IMR-90 (cell line): ENCODE measurements around the gene ARID4B. TPM values are rescaled to one million over a fixed set of nuclear protein-coding genes. Genes with fewer than 3 reads are reported as not detected.

Experiments
- ATAC-seq: fragments of 200-7000 bp; cut with Tn5 transposase; 2 replicates; pipeline ENCODE4 v1.9.1; 2020; ENCODE audit warnings: low read depth, mild to moderate bottlenecking, moderate library complexity
- BruUV-seq: library from RNA; stranded (reverse); fragments of 400-500 nt; replicated peaks from 2 replicates; lab custom pipeline; 2021; lab: Mats Ljungman, UMichigan
- CTCF ChIA-PET: fragments of 300-600 bp; formaldehyde crosslinking; extraction: SDS; loops from one replicate; lab custom pipeline; 2021; ENCODE audit warnings: antibody characterized with exemption; lab: Yijun Ruan, JAX
- POLR2A ChIA-PET: fragments of 300-600 bp; sonication (Branson Sonifier 250); formaldehyde crosslinking; loops from one replicate; lab custom pipeline; 2022; ENCODE audit warnings: antibody characterized with exemption; ENCODE audit not compliant: unreplicated experiment; lab: Charles Lee
- DNase-seq: peaks from one replicate; pipeline ENCODE4 v3.0.0; 2013
- H2AFZ ChIP-seq: replicated peaks from 2 replicates; pipeline ENCODE3; 2013; ENCODE audit warnings: low read length, mild to moderate bottlenecking; ENCODE audit not compliant: poor library complexity
- H2AK5ac ChIP-seq: 2 replicates; pipeline ENCODE4 v1.6.1; 2013; ENCODE audit warnings: low read depth, low read length, inconsistent platforms
- H2AK9ac ChIP-seq: replicated peaks from 2 replicates; pipeline ENCODE3; 2013; ENCODE audit warnings: mild to moderate bottlenecking, low read depth, low read length, moderate library complexity; ENCODE audit not compliant: poor library complexity
- H2BK120ac ChIP-seq: 2 replicates; pipeline ENCODE4 v1.6.1; 2013; ENCODE audit warnings: low read depth, low read length, inconsistent platforms
- H2BK15ac ChIP-seq: 3 replicates; pipeline ENCODE4 v1.6.1; 2013; ENCODE audit warnings: low read depth, low read length, inconsistent platforms
- H2BK20ac ChIP-seq: 2 replicates; pipeline ENCODE4 v1.6.1; 2013; ENCODE audit warnings: low read depth, mild to moderate bottlenecking, inconsistent platforms, low read length, moderate library complexity
- H2BK5ac ChIP-seq: 2 replicates; pipeline ENCODE4 v1.6.1; 2013; ENCODE audit warnings: mild to moderate bottlenecking, low read depth, low read length, inconsistent platforms; ENCODE audit not compliant: poor library complexity, severe bottlenecking
- H3K14ac ChIP-seq: replicated peaks from 2 replicates; pipeline ENCODE4 v1.6.1; 2013; ENCODE audit warnings: low read depth, low read length, inconsistent platforms
- H3K18ac ChIP-seq: 2 replicates; pipeline ENCODE4 v1.6.1; 2013; ENCODE audit warnings: low read depth, low read length, control low read depth
- H3K23ac ChIP-seq: 2 replicates; pipeline ENCODE4 v1.6.1; 2013; ENCODE audit warnings: low read depth, low read length, inconsistent platforms
- H3K27ac ChIP-seq: 2 replicates; pipeline ENCODE4 v1.5.1; 2013; ENCODE audit warnings: mild to moderate bottlenecking, control low read depth, low read length; ENCODE audit not compliant: insufficient read depth
- H3K27me3 ChIP-seq: 2 replicates; pipeline ENCODE4 v1.6.1; 2013; ENCODE audit warnings: low read length; ENCODE audit not compliant: control insufficient read depth, insufficient read depth
- H3K36me3 ChIP-seq: 2 replicates; pipeline ENCODE4 v1.6.1; 2013; ENCODE audit warnings: low read length, mixed read lengths; ENCODE audit not compliant: control insufficient read depth, insufficient read depth
- H3K4ac ChIP-seq: 2 replicates; pipeline ENCODE4 v1.6.1; 2013; ENCODE audit warnings: low read depth, low read length, inconsistent platforms
- H3K4me1 ChIP-seq: 2 replicates; pipeline ENCODE4 v1.6.1; 2013; ENCODE audit warnings: low read length, mixed read lengths; ENCODE audit not compliant: control insufficient read depth, insufficient read depth
- H3K4me2 ChIP-seq: 2 replicates; pipeline ENCODE4 v1.6.1; 2013; ENCODE audit warnings: low read depth, mild to moderate bottlenecking, control low read depth, low read length, moderate library complexity
- H3K4me3 ChIP-seq: 2 replicates; pipeline ENCODE4 v1.5.1; 2013; ENCODE audit warnings: low read depth, mild to moderate bottlenecking, control low read depth, low read length, moderate library complexity; ENCODE audit not compliant: insufficient read depth
- H3K56ac ChIP-seq: 2 replicates; pipeline ENCODE4 v1.6.1; 2013; ENCODE audit warnings: low read length, inconsistent platforms; ENCODE audit not compliant: insufficient read depth; ENCODE audit errors: extremely low read depth
- H3K79me1 ChIP-seq, 2 experiments: 2 replicates each; pipeline ENCODE4 v1.6.1; 2013; ENCODE audit warnings: low read length in 2 of 2, inconsistent platforms in 1 of 2, low read depth in 1 of 2
- H3K9ac ChIP-seq: 2 replicates; pipeline ENCODE4 v1.6.1; 2013; ENCODE audit warnings: low read depth, low read length, control low read depth
- H3K9me1 ChIP-seq: 2 replicates; pipeline ENCODE4 v1.6.1; 2013; ENCODE audit warnings: low read length, inconsistent platforms; ENCODE audit not compliant: insufficient read depth
- H3K9me3 ChIP-seq: 2 replicates; pipeline ENCODE4 v1.6.1; 2013; ENCODE audit warnings: low read length; ENCODE audit not compliant: control insufficient read depth, insufficient read depth
- H4K20me1 ChIP-seq: 2 replicates; pipeline ENCODE4 v1.6.1; 2013; ENCODE audit warnings: low read length, inconsistent platforms; ENCODE audit not compliant: insufficient read depth
- H4K5ac ChIP-seq: 2 replicates; pipeline ENCODE4 v1.6.1; 2013; ENCODE audit warnings: mild to moderate bottlenecking, low read depth, low read length, control low read depth
- H4K8ac ChIP-seq, 2 experiments: 2 replicates each; pipeline ENCODE4 v1.6.1; 2013; ENCODE audit warnings: low read depth in 2 of 2, low read length in 2 of 2, control low read depth in 1 of 2, inconsistent platforms in 1 of 2
- H4K91ac ChIP-seq: 2 replicates; pipeline ENCODE4 v1.6.1; 2013; ENCODE audit warnings: low read depth, low read length, inconsistent platforms; ENCODE audit not compliant: insufficient read depth
- BHLHE40 ChIP-seq: fragments of 150-350 bp; IDR thresholded peaks from 2 replicates; pipeline ENCODE4 v1.6.1; 2016; ENCODE audit warnings: mild to moderate bottlenecking, low read depth, low read length
- CEBPB ChIP-seq: IDR thresholded peaks from 2 replicates; pipeline ENCODE4 v1.6.1; 2012; ENCODE audit warnings: low read depth, low read length, improper control_type of control experiment
- CHD1 ChIP-seq: IDR thresholded peaks from 2 replicates; pipeline ENCODE4 v1.6.1; 2012; ENCODE audit warnings: low read depth, low read length, improper control_type of control experiment
- ELK1 ChIP-seq: fragments of 150-350 bp; IDR thresholded peaks from 2 replicates; pipeline ENCODE4 v1.6.1; 2016; ENCODE audit warnings: low read depth, mild to moderate bottlenecking, low read length, moderate library complexity, borderline replicate concordance
- FOS ChIP-seq: fragments of 150-350 bp; IDR thresholded peaks from 2 replicates; pipeline ENCODE4 v1.6.1; 2016; ENCODE audit warnings: low read depth, low read length
- MAFK ChIP-seq: IDR thresholded peaks from 2 replicates; pipeline ENCODE4 v1.6.1; 2012; ENCODE audit warnings: low read depth, low read length, improper control_type of control experiment
- MAZ ChIP-seq: IDR thresholded peaks from 2 replicates; pipeline ENCODE4 v1.6.1; 2012; ENCODE audit warnings: low read depth, mild to moderate bottlenecking, low read length, improper control_type of control experiment, moderate library complexity, borderline replicate concordance
- MXI1 ChIP-seq: IDR thresholded peaks from 2 replicates; pipeline ENCODE4 v1.6.1; 2012; ENCODE audit warnings: low read depth, mild to moderate bottlenecking, low read length, moderate library complexity, borderline replicate concordance
- NFE2L2 ChIP-seq: fragments of 150-350 bp; IDR thresholded peaks from 2 replicates; pipeline ENCODE4 v1.6.1; 2016; ENCODE audit warnings: low read depth, mild to moderate bottlenecking, low read length
- POLR2A ChIP-seq: IDR thresholded peaks from 2 replicates; pipeline ENCODE4 v1.6.1; 2012; ENCODE audit warnings: mild to moderate bottlenecking, low read depth, low read length
- RAD21 ChIP-seq: IDR thresholded peaks from 2 replicates; pipeline ENCODE4 v1.6.1; 2012; ENCODE audit warnings: low read length, improper control_type of control experiment
- RCOR1 ChIP-seq: IDR thresholded peaks from 2 replicates; pipeline ENCODE4 v1.6.1; 2012; ENCODE audit warnings: mild to moderate bottlenecking, low read length, improper control_type of control experiment; ENCODE audit not compliant: insufficient replicate concordance
- RFX5 ChIP-seq: IDR thresholded peaks from 2 replicates; pipeline ENCODE4 v1.8.0; 2012; ENCODE audit warnings: low read depth, mild to moderate bottlenecking, low read length, moderate library complexity
- SMC3 ChIP-seq: fragments of 150-350 bp; IDR thresholded peaks from 2 replicates; pipeline ENCODE4 v1.6.1; 2016; ENCODE audit warnings: low read depth, mild to moderate bottlenecking, antibody characterized with exemption, low read length, moderate library complexity
- USF2 ChIP-seq: fragments of 150-350 bp; IDR thresholded peaks from 2 replicates; pipeline ENCODE4 v1.6.1; 2017; ENCODE audit warnings: mild to moderate bottlenecking, antibody characterized with exemption, low read length, low read depth
- WGBS, 2 experiments: methylation state at CpG; one replicate each; pipeline versions ENCODE4 v1.1.5 to v1.1.7; 2013; ENCODE audit warnings: missing lambda C conversion rate in 2 of 2; ENCODE audit not compliant: insufficient read length in 1 of 2; ENCODE audit errors: extremely low coverage in 2 of 2; 5-methylcytosine and 5-hydroxymethylcytosine counted together
- dilution Hi-C: fragments of 300-500 bp; cut with HindIII; formaldehyde crosslinking; loops from one replicate; pipeline ENCODE4 v1.14.3; 2018; ENCODE audit warnings: low sequenced_read_pairs; ENCODE audit not compliant: unreplicated experiment
- in situ Hi-C: fragments of 300-500 bp; cut with MboI; formaldehyde crosslinking; loops from 3 replicates; pipeline ENCODE4 v1.14.3; 2019; ENCODE audit warnings: low sequenced_read_pairs, inconsistent platforms, mixed read lengths
- intact Hi-C: fragments of 100-400 bp; cut with micrococcal nuclease; formaldehyde crosslinking; loops from 2 replicates; pipeline ENCODE4 v1.10.0; 2022
- polyA plus RNA-seq, 3 experiments: library from polyadenylated mRNA; depleted of rRNA; stranded (reverse); fragments of >200 nt; gene quantifications; 2 replicates each; pipeline ENCODE4 v1.2.3, GENCODE V29; 2012; ENCODE audit warnings: low replicate concordance in 1 of 3
- total RNA-seq: library from RNA; depleted of rRNA; stranded (reverse); fragments of >200 nt; gene quantifications from 2 replicates; pipeline ENCODE4 v1.2.3, GENCODE V29; 2012
- TF ChIP-seq, protein P1 (sequence below): conservative IDR thresholded peaks from 2 replicates; pipeline ENCODE4 v1.5.1; 2012; ENCODE audit warnings: mild to moderate bottlenecking, low read depth, low read length, improper control_type of control experiment

Gene ARID4B
- total and polyA plus RNA-seq, 2 of the 4 experiments (the other 2 are of a cell fraction): 8.5 to 16.0 TPM

GRCh38 chr1:235317168-235317567 is 10.8 kb downstream of the ARID4B start:
- POLR2A ChIA-PET: no interaction called here
- Histone ChIP-seq H2AK5ac (no peak overlapping the region), H2BK120ac (no peak overlapping the region), H3K79me1 (peaks cover 3 to 63% of the 10 kb centered on the region in 2 experiments; a peak in 3 of 4 replicates), H2BK5ac (no peak overlapping the region), H4K8ac (no peak overlapping the region), H3K4me3 (no peak overlapping the region), H2AFZ (no peak overlapping the region), H3K56ac (no peak overlapping the region), H2BK20ac (no peak overlapping the region), H3K9me1 (peaks cover 15% of the 10 kb centered on the region), H4K91ac (no peak overlapping the region), H3K4me2 (no peak overlapping the region), H3K9ac (no peak overlapping the region), H3K4me1 (peaks cover 4% of the 10 kb centered on the region; the same call in 1 of the 2 replicates), H2BK15ac (no peak overlapping the region), H4K5ac (no peak overlapping the region), H3K18ac (no peak overlapping the region), H3K4ac (no peak overlapping the region), H3K27ac (no peak overlapping the region), H3K9me3 (no peaks in the 10 kb centered on the region), H3K23ac (peak overlapping the region; percentile 28; the same call in 1 of the 2 replicates), H2AK9ac (no peak overlapping the region), H3K27me3 (no peaks in the 10 kb centered on the region), H4K20me1 (peaks cover 90% of the 10 kb centered on the region), H3K14ac (no peak overlapping the region), H3K36me3 (peaks cover 8% of the 10 kb centered on the region)
- BruUV-seq: no TSS peak
- CTCF ChIA-PET: no interaction called here
- intact Hi-C loops: no loop called here
- DNase-seq (no peak), ATAC-seq (no peak; the same call in 1 of the 2 replicates)
- in situ Hi-C loops: no loop called here
- dilution Hi-C loops: no loop called here
- TF ChIP-seq RFX5 (no peak), SMC3 (no peak), MAZ (no peak), RCOR1 (no peak), CHD1 (no peak), BHLHE40 (no peak), MAFK (no peak), MXI1 (no peak), FOS (no peak), RAD21 (no peak), USF2 (no peak), NFE2L2 (no peak), ELK1 (no peak), POLR2A (no peak), CEBPB (no peak)
- TF ChIP-seq, protein P1, sequence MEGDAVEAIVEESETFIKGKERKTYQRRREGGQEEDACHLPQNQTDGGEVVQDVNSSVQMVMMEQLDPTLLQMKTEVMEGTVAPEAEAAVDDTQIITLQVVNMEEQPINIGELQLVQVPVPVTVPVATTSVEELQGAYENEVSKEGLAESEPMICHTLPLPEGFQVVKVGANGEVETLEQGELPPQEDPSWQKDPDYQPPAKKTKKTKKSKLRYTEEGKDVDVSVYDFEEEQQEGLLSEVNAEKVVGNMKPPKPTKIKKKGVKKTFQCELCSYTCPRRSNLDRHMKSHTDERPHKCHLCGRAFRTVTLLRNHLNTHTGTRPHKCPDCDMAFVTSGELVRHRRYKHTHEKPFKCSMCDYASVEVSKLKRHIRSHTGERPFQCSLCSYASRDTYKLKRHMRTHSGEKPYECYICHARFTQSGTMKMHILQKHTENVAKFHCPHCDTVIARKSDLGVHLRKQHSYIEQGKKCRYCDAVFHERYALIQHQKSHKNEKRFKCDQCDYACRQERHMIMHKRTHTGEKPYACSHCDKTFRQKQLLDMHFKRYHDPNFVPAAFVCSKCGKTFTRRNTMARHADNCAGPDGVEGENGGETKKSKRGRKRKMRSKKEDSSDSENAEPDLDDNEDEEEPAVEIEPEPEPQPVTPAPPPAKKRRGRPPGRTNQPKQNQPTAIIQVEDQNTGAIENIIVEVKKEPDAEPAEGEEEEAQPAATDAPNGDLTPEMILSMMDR: no peak
- no CpG with 5 or more reads among the region's 1 CpG for WGBS, 2 experiments
